Endothelial cell (in vitro differentiated cells): ENCODE data around the gene GREB1. TPM values are rescaled to one million over a fixed set of nuclear protein-coding genes. Genes with fewer than 3 reads are reported as not detected.

Experiments
- DNase-seq: peaks from one replicate; pipeline ENCODE4 v3.0.0; 2021; ENCODE audit warnings: low spot score
- H3K27ac Mint-ChIP-seq: one replicate; pipeline ENCODE4 v1.8.0; 2021; ENCODE audit warnings: mixed read lengths, inconsistent platforms; ENCODE audit not compliant: unreplicated experiment
- H3K27me3 Mint-ChIP-seq: one replicate; pipeline ENCODE4 v1.8.0; 2021; ENCODE audit warnings: mild to moderate bottlenecking, moderate library complexity, mixed read lengths, inconsistent platforms; ENCODE audit not compliant: unreplicated experiment
- H3K36me3 Mint-ChIP-seq: one replicate; pipeline ENCODE4 v1.8.0; 2021; ENCODE audit warnings: mild to moderate bottlenecking, low read depth, mixed read lengths, inconsistent platforms; ENCODE audit not compliant: unreplicated experiment
- H3K4me1 Mint-ChIP-seq: one replicate; pipeline ENCODE4 v1.8.0; 2021; ENCODE audit warnings: mild to moderate bottlenecking, mixed read lengths, inconsistent platforms; ENCODE audit not compliant: unreplicated experiment
- H3K4me3 Mint-ChIP-seq: one replicate; pipeline ENCODE4 v1.8.0; 2021; ENCODE audit warnings: mild to moderate bottlenecking, mixed read lengths, inconsistent platforms; ENCODE audit not compliant: unreplicated experiment
- H3K9me3 Mint-ChIP-seq: one replicate; pipeline ENCODE4 v1.8.0; 2021; ENCODE audit warnings: mixed read lengths, inconsistent platforms; ENCODE audit not compliant: unreplicated experiment
- total RNA-seq: library from RNA; stranded (reverse); fragmentation: NEBNext Ultra II Directional; extraction: Animal tissue kit (Norgen Biotek cat#: 25700); gene quantifications from one replicate; pipeline ENCODE4 v1.2.1, GENCODE V29; 2021; ENCODE audit not compliant: unreplicated experiment
- TF ChIP-seq, protein P1 (sequence below): fragments of 200-600 bp; sonication (generic); IDR thresholded peaks from one replicate; pipeline ENCODE4 v1.5.0; 2021; ENCODE audit warnings: antibody characterized with exemption; ENCODE audit not compliant: unreplicated experiment

GREB1 gene
- total RNA-seq, 1 donor from 2014 or later: 35.9 TPM

DNA sequence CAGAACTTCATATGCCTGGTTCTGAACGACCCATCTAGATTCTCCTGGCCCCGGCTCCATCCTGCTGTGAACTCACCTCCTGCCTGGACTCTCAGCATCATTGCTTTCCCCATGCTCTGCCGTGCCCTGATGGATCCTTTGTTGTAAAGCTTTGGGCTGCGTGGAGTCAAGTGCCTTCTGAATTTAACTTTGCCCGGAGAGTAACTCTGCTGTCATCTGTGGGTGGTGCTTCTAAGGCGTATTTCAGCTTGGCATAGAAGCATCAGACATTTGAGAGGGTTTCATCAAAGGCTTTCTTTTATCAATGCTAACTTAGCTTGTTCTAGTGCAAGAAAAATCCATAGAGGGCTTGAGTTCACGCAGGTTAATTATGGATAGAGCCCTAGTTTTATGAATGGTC, 8.1 kb upstream of the GREB1 start:
- H3K4me3 Mint-ChIP-seq: no peak overlapping the region

DNA sequence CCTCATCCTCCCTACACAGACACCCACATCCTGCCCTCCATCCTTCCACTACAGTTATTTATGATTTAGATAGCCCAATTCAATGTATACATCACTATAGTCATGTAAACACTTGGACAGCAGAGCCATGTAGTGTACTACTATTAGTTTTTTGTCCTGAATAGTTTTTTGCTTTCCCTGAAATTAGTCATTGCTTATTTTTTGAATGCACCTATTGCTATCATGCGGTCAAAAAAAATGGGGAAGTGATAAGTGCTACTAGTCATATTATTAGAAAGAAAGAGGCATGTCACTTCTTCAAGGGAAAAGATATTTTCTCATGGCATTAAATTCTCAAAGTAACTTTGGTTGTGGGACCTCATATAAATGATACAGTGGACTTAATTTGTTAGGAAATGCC, 6.8 kb upstream of the GREB1 start:
- Mint-ChIP-seq H3K36me3 (no peaks in the 10 kb centered on the region), H3K27ac (no peak overlapping the region), H3K9me3 (no peaks in the 10 kb centered on the region), H3K4me1 (peaks cover 28% of the 10 kb centered on the region), H3K27me3 (no peaks in the 10 kb centered on the region), H3K4me3 (no peak overlapping the region)
- TF ChIP-seq, protein P1, sequence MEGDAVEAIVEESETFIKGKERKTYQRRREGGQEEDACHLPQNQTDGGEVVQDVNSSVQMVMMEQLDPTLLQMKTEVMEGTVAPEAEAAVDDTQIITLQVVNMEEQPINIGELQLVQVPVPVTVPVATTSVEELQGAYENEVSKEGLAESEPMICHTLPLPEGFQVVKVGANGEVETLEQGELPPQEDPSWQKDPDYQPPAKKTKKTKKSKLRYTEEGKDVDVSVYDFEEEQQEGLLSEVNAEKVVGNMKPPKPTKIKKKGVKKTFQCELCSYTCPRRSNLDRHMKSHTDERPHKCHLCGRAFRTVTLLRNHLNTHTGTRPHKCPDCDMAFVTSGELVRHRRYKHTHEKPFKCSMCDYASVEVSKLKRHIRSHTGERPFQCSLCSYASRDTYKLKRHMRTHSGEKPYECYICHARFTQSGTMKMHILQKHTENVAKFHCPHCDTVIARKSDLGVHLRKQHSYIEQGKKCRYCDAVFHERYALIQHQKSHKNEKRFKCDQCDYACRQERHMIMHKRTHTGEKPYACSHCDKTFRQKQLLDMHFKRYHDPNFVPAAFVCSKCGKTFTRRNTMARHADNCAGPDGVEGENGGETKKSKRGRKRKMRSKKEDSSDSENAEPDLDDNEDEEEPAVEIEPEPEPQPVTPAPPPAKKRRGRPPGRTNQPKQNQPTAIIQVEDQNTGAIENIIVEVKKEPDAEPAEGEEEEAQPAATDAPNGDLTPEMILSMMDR: no peak
- DNase-seq: no peak

More for the DNA sequence above, 8.1 kb upstream of the GREB1 start:
- Mint-ChIP-seq H3K27ac (no peak overlapping the region), H3K4me1 (peaks cover 28% of the 10 kb centered on the region), H3K27me3 (no peaks in the 10 kb centered on the region), H3K36me3 (no peaks in the 10 kb centered on the region), H3K9me3 (no peaks in the 10 kb centered on the region)
- DNase-seq: no peak
- TF ChIP-seq, protein P1: no peak

DNA sequence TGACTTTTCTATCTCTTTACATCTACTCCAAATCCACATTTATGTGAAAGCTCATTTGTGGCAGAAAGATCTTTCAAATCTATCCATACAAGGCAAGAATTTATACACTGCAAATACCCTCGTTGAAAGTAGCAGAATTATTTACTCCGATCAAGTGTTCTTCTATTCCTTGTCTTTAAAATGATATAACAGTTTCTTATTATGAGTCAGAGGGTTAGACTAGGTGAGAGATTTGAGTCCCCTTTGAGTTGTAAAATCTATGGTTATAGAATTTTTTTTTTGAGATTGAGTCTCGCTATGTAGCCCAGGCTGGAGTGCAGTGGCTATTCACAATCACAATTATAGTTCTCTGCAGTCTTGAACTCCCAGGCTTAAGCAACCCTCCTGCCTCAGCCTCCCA, 5.6 kb upstream of the GREB1 start:
- no peaks in the 10 kb centered on the region for H3K9me3 Mint-ChIP-seq
- DNase-seq: no peak
- no peak overlapping the region for H3K27ac Mint-ChIP-seq
- no peaks in the 10 kb centered on the region for H3K27me3 Mint-ChIP-seq
- H3K4me3 Mint-ChIP-seq: no peak overlapping the region
- TF ChIP-seq, protein P1: no peak
- no peaks in the 10 kb centered on the region for H3K36me3 Mint-ChIP-seq
- peaks cover 28% of the 10 kb centered on the region for H3K4me1 Mint-ChIP-seq

DNA sequence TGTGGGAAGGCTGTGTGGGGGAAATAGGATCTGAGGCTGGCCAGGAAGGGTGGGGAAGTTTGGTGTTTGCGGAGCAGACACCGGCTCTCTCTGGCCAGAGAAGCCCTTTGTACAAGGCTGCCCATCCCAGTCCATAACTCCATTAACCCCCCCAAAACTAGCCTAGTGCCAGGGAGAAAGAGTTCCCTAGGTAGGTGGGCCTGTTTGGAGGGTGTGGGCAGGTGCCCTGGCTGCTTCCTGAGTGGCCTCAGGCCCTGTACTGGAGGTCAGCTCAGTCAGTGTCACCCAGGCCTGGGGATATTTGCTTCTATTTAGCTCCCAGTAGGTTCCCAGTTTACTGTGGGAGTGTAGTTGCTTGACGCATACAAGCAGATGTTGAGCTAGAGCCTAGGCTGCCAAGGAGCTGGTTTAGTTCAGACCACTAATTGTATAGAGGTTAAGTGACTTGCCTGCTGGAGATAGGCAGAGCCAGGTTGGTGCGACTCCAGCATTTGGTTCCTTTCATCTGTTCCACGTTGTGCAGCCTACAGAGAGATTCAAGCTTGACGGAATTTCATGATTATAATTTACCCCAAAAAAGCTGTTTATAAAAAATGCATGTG, 2.9 kb upstream of the GREB1 start:
- Mint-ChIP-seq H3K27me3 (no peaks in the 10 kb centered on the region), H3K36me3 (no peaks in the 10 kb centered on the region), H3K27ac (no peak overlapping the region), H3K9me3 (no peaks in the 10 kb centered on the region), H3K4me1 (peaks cover 11% of the 10 kb centered on the region), H3K4me3 (no peak overlapping the region)
- no peak for DNase-seq
- TF ChIP-seq, protein P1: no peak

DNA sequence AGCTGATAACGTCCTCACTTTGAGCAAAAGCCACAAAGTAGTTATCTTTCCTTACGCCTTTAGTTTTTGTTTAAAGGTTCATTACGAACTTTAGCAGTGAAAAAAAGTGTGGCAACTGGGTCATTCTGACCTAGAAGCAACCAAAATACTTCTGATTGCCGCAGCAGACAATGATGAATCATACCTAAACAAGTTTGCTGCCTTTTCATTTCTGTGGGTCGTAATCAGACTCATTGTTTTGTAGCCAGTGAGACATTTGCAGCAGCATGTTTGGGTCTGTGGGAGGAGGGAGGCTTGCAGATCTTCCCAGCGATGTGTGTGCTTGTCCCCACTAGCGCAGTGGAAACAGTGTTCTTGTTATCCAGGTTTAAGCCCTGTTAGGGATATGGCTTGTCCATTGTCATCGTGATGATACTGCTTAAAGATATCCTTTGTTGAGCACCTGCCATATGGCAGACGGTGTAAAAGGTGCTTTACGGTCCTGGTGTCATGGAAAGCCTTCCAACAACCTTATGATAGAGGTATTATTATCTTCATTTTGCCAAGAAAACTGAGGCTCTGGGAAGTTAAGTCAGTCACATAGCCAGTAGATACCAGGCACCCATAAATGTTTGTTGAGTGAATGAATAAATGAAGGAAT, 1.3 kb upstream of the GREB1 start:
- no peak overlapping the region for H3K4me3 Mint-ChIP-seq
- DNase-seq: no peak

More for the DNA sequence above, 1.3 kb upstream of the GREB1 start:
- H3K27me3 Mint-ChIP-seq: no peaks in the 10 kb centered on the region
- TF ChIP-seq, protein P1: no peak
- no peaks in the 10 kb centered on the region for H3K36me3 Mint-ChIP-seq
- H3K9me3 Mint-ChIP-seq: no peaks in the 10 kb centered on the region
- H3K4me1 Mint-ChIP-seq: peaks cover 9% of the 10 kb centered on the region
- no peak overlapping the region for H3K27ac Mint-ChIP-seq
